Ishikawa (cell line): ENCODE data around the gene KCNG1.

Source experiments
- CEBPB ChIP-seq: IDR thresholded peaks from 2 replicates; pipeline ENCODE4 v1.6.1; 2012
- CREB1 ChIP-seq: IDR thresholded peaks from 2 replicates; pipeline ENCODE4 v1.6.1; 2012; ENCODE audit warnings: low read depth
- EGR1 ChIP-seq: IDR thresholded peaks from 2 replicates; pipeline ENCODE4 v1.6.1; 2012
- EP300 ChIP-seq: IDR thresholded peaks from 2 replicates; pipeline ENCODE4 v1.6.1; 2012; ENCODE audit warnings: borderline replicate concordance
- FOXM1 ChIP-seq: IDR thresholded peaks from 2 replicates; pipeline ENCODE4 v1.6.1; 2012; ENCODE audit warnings: low read depth, borderline replicate concordance
- NFIC ChIP-seq: IDR thresholded peaks from 2 replicates; pipeline ENCODE4 v1.6.1; 2012
- RAD21 ChIP-seq: IDR thresholded peaks from 2 replicates; pipeline ENCODE4 v1.6.1; 2012; ENCODE audit warnings: low read depth
- TAF1 ChIP-seq: IDR thresholded peaks from 2 replicates; pipeline ENCODE4 v1.6.1; 2012; ENCODE audit warnings: low read depth, mild to moderate bottlenecking
- TCF12 ChIP-seq: IDR thresholded peaks from 2 replicates; pipeline ENCODE4 v1.6.1; 2012; ENCODE audit warnings: low read depth
- YY1 ChIP-seq: IDR thresholded peaks from 2 replicates; pipeline ENCODE4 v1.6.1; 2012; ENCODE audit warnings: low read depth
- ZBTB7A ChIP-seq: IDR thresholded peaks from 2 replicates; pipeline ENCODE4 v1.6.1; 2012; ENCODE audit warnings: low read depth
- TF ChIP-seq, protein P1 (sequence below): IDR thresholded peaks from 2 replicates; pipeline ENCODE4 v1.6.1; 2012
- TF ChIP-seq, protein P2 (sequence below): IDR thresholded peaks from 2 replicates; pipeline ENCODE4 v1.6.1; 2012; ENCODE audit warnings: low read depth, mild to moderate bottlenecking

DNA sequence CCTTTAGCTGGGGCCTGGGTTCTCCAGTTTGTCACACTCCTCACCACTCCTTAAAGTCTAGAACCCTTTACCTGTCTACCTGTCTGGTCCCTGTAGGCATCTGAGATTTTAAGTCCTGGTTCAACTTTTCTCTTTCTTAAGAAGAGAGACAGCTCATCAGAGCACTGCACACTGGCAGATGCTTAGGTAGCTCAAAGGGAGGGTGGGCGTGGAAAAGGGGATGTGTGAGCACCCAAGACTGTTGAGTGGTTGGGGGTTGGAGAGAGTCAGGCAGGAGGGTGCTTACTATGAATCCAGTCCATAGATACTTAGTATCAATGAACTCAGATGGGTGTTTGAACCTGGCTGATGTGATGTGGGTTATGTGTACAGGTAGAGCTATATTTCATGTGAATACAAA, 6.6 kb upstream of the KCNG1 start:
- TF ChIP-seq YY1 (no peak), NFIC (no peak), CREB1 (no peak), EGR1 (no peak), TCF12 (no peak), TAF1 (no peak), EP300 (no peak), RAD21 (no peak), ZBTB7A (no peak), FOXM1 (no peak), CEBPB (no peak)
- TF ChIP-seq, protein P1, sequence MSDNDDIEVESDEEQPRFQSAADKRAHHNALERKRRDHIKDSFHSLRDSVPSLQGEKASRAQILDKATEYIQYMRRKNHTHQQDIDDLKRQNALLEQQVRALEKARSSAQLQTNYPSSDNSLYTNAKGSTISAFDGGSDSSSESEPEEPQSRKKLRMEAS: no peak
- TF ChIP-seq, protein P2, sequence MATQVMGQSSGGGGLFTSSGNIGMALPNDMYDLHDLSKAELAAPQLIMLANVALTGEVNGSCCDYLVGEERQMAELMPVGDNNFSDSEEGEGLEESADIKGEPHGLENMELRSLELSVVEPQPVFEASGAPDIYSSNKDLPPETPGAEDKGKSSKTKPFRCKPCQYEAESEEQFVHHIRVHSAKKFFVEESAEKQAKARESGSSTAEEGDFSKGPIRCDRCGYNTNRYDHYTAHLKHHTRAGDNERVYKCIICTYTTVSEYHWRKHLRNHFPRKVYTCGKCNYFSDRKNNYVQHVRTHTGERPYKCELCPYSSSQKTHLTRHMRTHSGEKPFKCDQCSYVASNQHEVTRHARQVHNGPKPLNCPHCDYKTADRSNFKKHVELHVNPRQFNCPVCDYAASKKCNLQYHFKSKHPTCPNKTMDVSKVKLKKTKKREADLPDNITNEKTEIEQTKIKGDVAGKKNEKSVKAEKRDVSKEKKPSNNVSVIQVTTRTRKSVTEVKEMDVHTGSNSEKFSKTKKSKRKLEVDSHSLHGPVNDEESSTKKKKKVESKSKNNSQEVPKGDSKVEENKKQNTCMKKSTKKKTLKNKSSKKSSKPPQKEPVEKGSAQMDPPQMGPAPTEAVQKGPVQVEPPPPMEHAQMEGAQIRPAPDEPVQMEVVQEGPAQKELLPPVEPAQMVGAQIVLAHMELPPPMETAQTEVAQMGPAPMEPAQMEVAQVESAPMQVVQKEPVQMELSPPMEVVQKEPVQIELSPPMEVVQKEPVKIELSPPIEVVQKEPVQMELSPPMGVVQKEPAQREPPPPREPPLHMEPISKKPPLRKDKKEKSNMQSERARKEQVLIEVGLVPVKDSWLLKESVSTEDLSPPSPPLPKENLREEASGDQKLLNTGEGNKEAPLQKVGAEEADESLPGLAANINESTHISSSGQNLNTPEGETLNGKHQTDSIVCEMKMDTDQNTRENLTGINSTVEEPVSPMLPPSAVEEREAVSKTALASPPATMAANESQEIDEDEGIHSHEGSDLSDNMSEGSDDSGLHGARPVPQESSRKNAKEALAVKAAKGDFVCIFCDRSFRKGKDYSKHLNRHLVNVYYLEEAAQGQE: no peak
